ENCODE results near the gene TUBA1A. TPM values are rescaled to one million over a fixed set of nuclear protein-coding genes. Genes with fewer than 3 reads are reported as not detected.
"Not testable (repeated sequence)": the region's sequence is repeated elsewhere in the genome, so short reads cannot be mapped to it uniquely, and the experiment has no call there.

The TUBA1A gene
- total RNA-seq, 1 donor from 2014 or later, result 883 TPM

DNA sequence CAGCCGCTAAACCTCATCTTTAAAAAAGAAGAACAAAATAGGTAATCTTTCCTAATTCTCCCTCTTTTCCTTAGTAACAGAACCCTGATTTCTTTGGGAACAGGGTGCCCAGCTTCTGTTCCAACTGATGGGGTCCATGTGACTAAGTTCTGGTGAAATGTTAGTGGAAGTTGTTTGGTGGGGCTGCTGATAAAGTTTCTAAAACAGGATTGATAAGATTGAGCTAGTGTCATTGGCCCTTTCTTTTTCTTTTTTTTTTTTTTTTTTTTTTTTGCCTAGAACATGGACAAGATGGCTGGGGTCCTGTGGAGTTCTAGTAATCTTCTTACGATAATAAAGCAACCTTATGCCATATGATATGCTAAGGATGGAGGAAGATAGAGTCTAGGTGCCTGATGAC lies 41.5 kb downstream of the TUBA1A start:
- DNase-seq (ENCODE audit: low read depth), result no peak
- TF ChIP-seq, protein P1, sequence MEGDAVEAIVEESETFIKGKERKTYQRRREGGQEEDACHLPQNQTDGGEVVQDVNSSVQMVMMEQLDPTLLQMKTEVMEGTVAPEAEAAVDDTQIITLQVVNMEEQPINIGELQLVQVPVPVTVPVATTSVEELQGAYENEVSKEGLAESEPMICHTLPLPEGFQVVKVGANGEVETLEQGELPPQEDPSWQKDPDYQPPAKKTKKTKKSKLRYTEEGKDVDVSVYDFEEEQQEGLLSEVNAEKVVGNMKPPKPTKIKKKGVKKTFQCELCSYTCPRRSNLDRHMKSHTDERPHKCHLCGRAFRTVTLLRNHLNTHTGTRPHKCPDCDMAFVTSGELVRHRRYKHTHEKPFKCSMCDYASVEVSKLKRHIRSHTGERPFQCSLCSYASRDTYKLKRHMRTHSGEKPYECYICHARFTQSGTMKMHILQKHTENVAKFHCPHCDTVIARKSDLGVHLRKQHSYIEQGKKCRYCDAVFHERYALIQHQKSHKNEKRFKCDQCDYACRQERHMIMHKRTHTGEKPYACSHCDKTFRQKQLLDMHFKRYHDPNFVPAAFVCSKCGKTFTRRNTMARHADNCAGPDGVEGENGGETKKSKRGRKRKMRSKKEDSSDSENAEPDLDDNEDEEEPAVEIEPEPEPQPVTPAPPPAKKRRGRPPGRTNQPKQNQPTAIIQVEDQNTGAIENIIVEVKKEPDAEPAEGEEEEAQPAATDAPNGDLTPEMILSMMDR (IDR thresholded peaks at IDR 0.05; ENCODE audit: insufficient read depth, low read length, poor library complexity, severe bottlenecking), result no peak
- Histone ChIP-seq H3K4me3 (ENCODE audit: low read depth, low read length) (no peak overlapping the region), H3K27me3 (ENCODE audit: control insufficient read depth, insufficient read depth, low read length) (no peaks in the 10 kb centered on the region), H3K36me3 (ENCODE audit: control insufficient read depth, insufficient read depth, low read length) (no peaks in the 10 kb centered on the region)

DNA sequence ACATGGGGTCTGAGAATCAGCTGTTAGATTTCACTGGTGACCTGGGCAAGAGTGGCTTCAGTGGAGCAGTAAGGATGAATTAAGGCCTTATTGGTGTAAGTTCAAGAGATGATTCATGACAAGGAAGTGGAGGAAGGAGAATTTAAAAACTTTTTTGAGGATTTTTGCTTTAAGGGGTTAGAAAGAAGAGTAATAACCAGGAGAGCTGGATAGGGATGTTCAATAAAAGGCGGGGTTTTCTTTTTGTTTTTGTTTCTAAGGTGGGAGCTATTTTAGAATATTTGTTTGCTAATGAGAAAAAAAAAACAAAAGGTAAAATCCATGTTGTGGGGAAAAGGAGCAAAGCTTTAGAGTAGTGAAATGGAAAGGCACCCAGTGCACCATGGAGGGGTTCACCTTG lies 42.5 kb downstream of the TUBA1A start:
- Histone ChIP-seq H3K4me3 (ENCODE audit: low read depth, low read length) (no peak overlapping the region), H3K36me3 (ENCODE audit: control insufficient read depth, insufficient read depth, low read length) (no peaks in the 10 kb centered on the region), H3K27me3 (ENCODE audit: control insufficient read depth, insufficient read depth, low read length) (no peaks in the 10 kb centered on the region)
- TF ChIP-seq, protein P1 (IDR thresholded peaks at IDR 0.05; ENCODE audit: insufficient read depth, low read length, poor library complexity, severe bottlenecking), result no peak
- no peak for DNase-seq (ENCODE audit: low read depth)

DNA sequence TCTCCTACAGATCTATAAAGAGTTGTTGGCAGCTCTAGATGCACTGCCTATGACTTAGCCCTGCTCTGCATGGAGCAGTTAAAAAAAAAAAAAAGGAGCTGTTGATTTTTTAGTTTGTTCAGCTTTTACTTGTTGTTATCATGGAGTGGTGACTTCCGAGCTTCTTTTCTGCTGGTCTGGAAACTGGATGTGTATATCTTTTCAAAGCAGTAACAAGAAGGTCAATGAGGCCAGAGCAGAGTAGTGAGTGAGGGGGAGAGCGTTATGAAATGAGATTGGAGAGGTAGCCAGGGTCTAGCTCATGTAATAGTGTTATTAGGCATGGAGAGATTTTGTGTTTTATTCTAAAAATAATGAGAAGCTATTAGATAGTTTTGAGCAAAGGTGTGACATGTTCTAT lies 44.5 kb downstream of the TUBA1A start:
- H3K4me3 ChIP-seq (ENCODE audit: low read depth, low read length), result no peak overlapping the region
- DNase-seq (ENCODE audit: low read depth), result no peak
- TF ChIP-seq, protein P1 (IDR thresholded peaks at IDR 0.05; ENCODE audit: insufficient read depth, low read length, poor library complexity, severe bottlenecking), result no peak
- no peaks in the 10 kb centered on the region for H3K27me3 ChIP-seq (ENCODE audit: control insufficient read depth, insufficient read depth, low read length)
- H3K36me3 ChIP-seq (ENCODE audit: control insufficient read depth, insufficient read depth, low read length), result no peaks in the 10 kb centered on the region

DNA sequence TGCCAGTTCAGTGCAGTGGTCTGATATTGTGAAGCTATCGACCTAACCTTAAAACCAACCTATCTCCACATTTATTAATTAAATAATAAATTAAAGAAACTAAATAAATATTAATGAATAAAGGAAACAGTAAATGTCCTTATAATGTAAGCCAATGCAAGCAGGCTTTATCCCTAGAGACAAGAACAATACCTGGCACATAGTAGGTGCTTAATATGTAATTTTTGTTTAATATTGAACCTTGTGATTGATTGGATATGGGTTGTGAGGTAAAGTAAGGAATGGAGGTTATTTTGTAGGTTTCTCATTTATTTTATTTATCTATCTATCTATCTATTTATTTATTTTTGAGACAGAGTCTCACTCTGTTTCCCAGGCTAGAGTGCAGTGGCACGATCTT lies 49.9 kb downstream of the TUBA1A start:
- TF ChIP-seq, protein P1 (IDR thresholded peaks at IDR 0.05; ENCODE audit: insufficient read depth, low read length, poor library complexity, severe bottlenecking), result no peak
- DNase-seq (ENCODE audit: low read depth), result no peak
- no peak overlapping the region for H3K4me3 ChIP-seq (ENCODE audit: low read depth, low read length)
- no peaks in the 10 kb centered on the region for H3K36me3 ChIP-seq (ENCODE audit: control insufficient read depth, insufficient read depth, low read length)
- H3K27me3 ChIP-seq (ENCODE audit: control insufficient read depth, insufficient read depth, low read length), result no peaks in the 10 kb centered on the region

DNA sequence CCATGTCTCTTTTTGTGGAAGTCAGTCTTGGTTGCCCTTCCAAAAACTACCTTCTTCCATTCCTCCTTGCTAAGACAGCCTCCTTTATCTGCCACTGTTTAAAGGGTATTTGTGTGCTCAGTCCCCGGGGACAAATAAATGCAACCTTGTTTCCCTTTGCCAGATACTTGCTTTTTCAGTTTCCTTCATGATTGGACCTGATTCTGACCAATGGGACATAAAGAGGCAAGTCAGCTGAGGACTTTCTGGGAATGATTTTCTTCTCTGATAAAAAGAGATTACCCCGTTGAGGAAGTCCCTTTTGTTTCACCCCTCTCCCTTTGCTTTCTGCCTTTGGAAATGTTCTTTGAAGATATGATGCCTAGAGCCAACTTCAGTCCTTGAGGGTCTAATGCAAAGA lies 50.3 kb downstream of the TUBA1A start:
- TF ChIP-seq, protein P1 (IDR thresholded peaks at IDR 0.05; ENCODE audit: insufficient read depth, low read length, poor library complexity, severe bottlenecking), result no peak
- no peak for DNase-seq (ENCODE audit: low read depth)
- no peaks in the 10 kb centered on the region for H3K27me3 ChIP-seq (ENCODE audit: control insufficient read depth, insufficient read depth, low read length)
- no peaks in the 10 kb centered on the region for H3K36me3 ChIP-seq (ENCODE audit: control insufficient read depth, insufficient read depth, low read length)
- H3K4me3 ChIP-seq (ENCODE audit: low read depth, low read length), result no peak overlapping the region

DNA sequence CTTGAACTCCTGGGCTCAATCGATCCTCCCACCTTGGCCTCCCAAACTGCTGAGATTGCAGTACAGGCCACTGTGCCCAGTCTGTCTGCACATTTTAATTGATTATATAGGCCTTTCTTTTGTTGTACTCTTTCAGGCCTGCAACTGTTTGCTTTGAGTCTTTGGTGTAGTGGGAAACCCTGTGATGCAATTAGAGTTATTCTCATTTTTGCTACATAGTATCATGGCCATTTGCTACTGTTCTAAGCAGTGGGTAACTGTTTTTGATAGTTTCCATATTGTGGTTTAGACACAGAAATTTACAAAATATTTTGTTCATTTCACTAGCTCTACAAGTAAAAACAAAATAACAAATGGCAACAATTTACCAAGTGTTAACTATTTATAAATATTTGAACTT lies 51.4 kb downstream of the TUBA1A start:
- Histone ChIP-seq H3K4me3 (ENCODE audit: low read depth, low read length) (no peak overlapping the region), H3K36me3 (ENCODE audit: control insufficient read depth, insufficient read depth, low read length) (no peaks in the 10 kb centered on the region), H3K27me3 (ENCODE audit: control insufficient read depth, insufficient read depth, low read length) (no peaks in the 10 kb centered on the region)
- DNase-seq (ENCODE audit: low read depth), result no peak
- TF ChIP-seq, protein P1 (IDR thresholded peaks at IDR 0.05; ENCODE audit: insufficient read depth, low read length, poor library complexity, severe bottlenecking), result no peak

DNA sequence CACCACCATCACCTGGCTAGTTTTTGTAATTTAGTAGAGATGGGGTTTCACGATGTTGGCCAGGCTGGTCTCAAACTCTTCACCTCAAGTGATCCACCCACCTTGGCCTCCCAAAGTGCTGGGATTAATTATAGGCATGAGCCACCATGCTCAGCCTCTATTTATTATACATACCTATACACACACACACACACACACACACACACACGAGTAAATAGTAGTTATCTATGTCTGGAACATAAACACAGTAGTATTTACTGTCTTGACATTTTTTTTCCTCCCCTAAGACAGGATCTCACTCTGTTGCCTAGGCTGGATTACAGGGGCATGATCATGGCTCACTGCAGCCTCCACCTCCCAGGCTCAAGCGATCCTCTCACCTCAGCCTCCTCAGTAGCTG lies 51.9 kb downstream of the TUBA1A start:
- not testable (repeated sequence) for H3K4me3 ChIP-seq (ENCODE audit: low read depth, low read length); DNase-seq (ENCODE audit: low read depth); H3K27me3 ChIP-seq (ENCODE audit: control insufficient read depth, insufficient read depth, low read length); H3K36me3 ChIP-seq (ENCODE audit: control insufficient read depth, insufficient read depth, low read length)

Measured in kidney epithelial cell (primary cell).